Vagina (tissue), 2 donors: ENCODE results near the gene ITM2B. TPM values are rescaled to one million over a fixed set of nuclear protein-coding genes. Genes with fewer than 3 reads are reported as not detected.
A peak's percentile ranks its signal among the peaks of the same experiment; 100 is the strongest.

Experiments
- DNase-seq, 2 donors: peaks; one replicate each; pipeline ENCODE4 v3.0.0-alpha.2; 2017; ENCODE audit errors: extremely low spot score in 2 of 2
- H3K27ac ChIP-seq: fragments of 200-600 bp; sonication (generic); one replicate; pipeline ENCODE4 v1.5.1; 2019
- H3K27me3 ChIP-seq: fragments of 200-600 bp; sonication (generic); one replicate; pipeline ENCODE4 v1.5.1; 2019
- H3K36me3 ChIP-seq, 2 donors: fragments of 200-600 bp; sonication (generic); one replicate each; pipeline ENCODE4 v1.5.1; 2017 to 2019
- H3K4me1 ChIP-seq: fragments of 200-600 bp; sonication (generic); one replicate; pipeline ENCODE4 v1.5.1; 2019
- H3K4me3 ChIP-seq, 2 donors: fragments of 200-600 bp; sonication (generic); 1 replicate in 1 of 2; 2 replicates in 1 of 2; pipeline ENCODE4 v1.5.1; 2016 to 2019
- H3K9me3 ChIP-seq: fragments of 200-600 bp; sonication (generic); one replicate; pipeline ENCODE4 v1.5.1; 2019
- POLR2A ChIP-seq, 2 donors: fragments of 450-650 bp; IDR thresholded peaks; one replicate each; pipeline ENCODE4 v1.6.1; 2017; ENCODE audit warnings: antibody characterized with exemption in 2 of 2, mild to moderate bottlenecking in 2 of 2, moderate library complexity in 2 of 2
- POLR2AphosphoS5 ChIP-seq, 2 donors: sonication (generic); formaldehyde crosslinking; IDR thresholded peaks; one replicate each; pipeline ENCODE4 v1.9.0; 2017; ENCODE audit warnings: antibody characterized with exemption in 2 of 2, mild to moderate bottlenecking in 2 of 2, low read depth in 1 of 2; ENCODE audit not compliant: insufficient read depth in 1 of 2
- intact Hi-C: fragments of 100-400 bp; cut with DNase I; formaldehyde crosslinking; loops from one replicate; pipeline ENCODE4 v1.15.1; 2023
- total RNA-seq: library from RNA; depleted of rRNA; stranded (reverse); fragments of >200 nt; gene quantifications from one replicate; pipeline ENCODE4 v1.2.3, GENCODE V29; 2016
- TF ChIP-seq, protein P1 (sequence below), 3 experiments: fragments of 450-650 bp in 2 of 3; fragments of 200-600 bp in 1 of 3; sonication (generic) in 1 of 3; IDR thresholded peaks; one replicate each; pipeline ENCODE4 v1.5.1; 2017 to 2019; ENCODE audit warnings: antibody characterized with exemption in 3 of 3, mild to moderate bottlenecking in 2 of 3, moderate library complexity in 2 of 3

ITM2B gene
- total RNA-seq, 1 donor from 2014 or later, result 475 TPM

DNA sequence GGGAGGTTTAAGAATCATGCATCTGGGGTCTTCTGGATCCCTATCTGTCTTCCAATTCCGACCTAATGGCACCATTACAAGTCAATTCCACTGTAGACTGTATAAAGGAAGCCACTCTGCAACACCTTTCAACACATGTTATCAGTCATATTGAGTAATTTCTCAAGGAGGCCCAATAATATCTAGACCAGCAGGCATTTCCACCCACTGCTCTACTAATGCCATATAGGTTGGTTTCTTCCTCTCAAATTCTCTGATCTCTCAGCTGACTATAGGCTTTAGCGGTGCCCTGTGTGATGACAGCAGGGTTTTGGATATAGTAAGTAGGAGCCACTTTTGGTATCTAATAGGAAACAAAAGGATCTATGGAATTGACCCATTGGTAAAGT, 12.4 kb upstream of the ITM2B start:
- H3K27me3 ChIP-seq, result no peaks in the 10 kb centered on the region
- peaks cover 30% of the 10 kb centered on the region for H3K4me1 ChIP-seq
- peak overlapping the region; percentile 77 for H3K27ac ChIP-seq
- H3K9me3 ChIP-seq, result no peaks in the 10 kb centered on the region
- intact Hi-C loops, result no loop called here
- TF ChIP-seq, protein P1, sequence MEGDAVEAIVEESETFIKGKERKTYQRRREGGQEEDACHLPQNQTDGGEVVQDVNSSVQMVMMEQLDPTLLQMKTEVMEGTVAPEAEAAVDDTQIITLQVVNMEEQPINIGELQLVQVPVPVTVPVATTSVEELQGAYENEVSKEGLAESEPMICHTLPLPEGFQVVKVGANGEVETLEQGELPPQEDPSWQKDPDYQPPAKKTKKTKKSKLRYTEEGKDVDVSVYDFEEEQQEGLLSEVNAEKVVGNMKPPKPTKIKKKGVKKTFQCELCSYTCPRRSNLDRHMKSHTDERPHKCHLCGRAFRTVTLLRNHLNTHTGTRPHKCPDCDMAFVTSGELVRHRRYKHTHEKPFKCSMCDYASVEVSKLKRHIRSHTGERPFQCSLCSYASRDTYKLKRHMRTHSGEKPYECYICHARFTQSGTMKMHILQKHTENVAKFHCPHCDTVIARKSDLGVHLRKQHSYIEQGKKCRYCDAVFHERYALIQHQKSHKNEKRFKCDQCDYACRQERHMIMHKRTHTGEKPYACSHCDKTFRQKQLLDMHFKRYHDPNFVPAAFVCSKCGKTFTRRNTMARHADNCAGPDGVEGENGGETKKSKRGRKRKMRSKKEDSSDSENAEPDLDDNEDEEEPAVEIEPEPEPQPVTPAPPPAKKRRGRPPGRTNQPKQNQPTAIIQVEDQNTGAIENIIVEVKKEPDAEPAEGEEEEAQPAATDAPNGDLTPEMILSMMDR (IDR thresholded peaks at IDR 0.05), result no peak
- TF ChIP-seq POLR2AphosphoS5 (IDR thresholded peaks at IDR 0.05; ENCODE audit: insufficient read depth in 1 of 2, low read depth in 1 of 2) (no peak), POLR2A (IDR thresholded peaks at IDR 0.05) (no peak)
- H3K4me3 ChIP-seq, result no peak overlapping the region
- no peak for DNase-seq
- no peaks in the 10 kb centered on the region for H3K36me3 ChIP-seq

DNA sequence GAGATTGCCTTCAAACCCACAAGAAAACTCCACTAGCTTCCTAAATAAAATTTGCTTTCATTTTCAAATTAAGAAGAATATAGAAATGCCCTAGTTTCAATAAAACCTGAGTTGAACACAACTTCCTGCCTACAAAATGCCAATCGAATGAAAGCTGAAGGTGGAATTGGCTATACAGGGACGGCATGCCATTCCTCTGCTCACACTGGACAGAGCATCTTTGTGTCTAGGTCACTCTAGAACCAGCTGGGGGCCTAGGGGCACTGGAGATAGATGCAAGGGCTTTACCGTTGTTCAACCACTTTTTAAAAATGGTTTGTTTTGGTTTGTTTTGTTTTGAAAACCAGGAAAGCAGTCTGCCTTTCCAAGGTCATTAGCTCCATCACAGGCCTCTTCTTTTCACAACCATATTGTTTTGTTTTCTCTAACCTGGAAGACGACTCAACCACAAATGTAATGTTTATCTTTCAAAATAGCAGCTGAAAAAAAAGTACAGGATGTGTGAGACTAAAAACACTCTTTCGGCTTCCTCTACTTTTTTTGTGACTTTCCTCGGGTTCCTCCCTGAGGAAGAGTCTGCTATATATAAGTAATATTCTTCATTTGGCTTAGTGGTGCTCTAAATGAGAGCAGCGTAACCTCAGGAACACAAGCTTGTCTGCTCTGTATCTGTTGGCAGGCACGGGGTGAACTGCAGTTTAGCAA, 11.9 kb upstream of the ITM2B start:
- no peaks in the 10 kb centered on the region for H3K9me3 ChIP-seq
- H3K27me3 ChIP-seq, result no peaks in the 10 kb centered on the region
- intact Hi-C loops, result no loop called here
- H3K27ac ChIP-seq, result peak overlapping the region; percentile 77
- no peak for DNase-seq
- H3K36me3 ChIP-seq, result no peaks in the 10 kb centered on the region
- TF ChIP-seq POLR2AphosphoS5 (IDR thresholded peaks at IDR 0.05; ENCODE audit: insufficient read depth in 1 of 2, low read depth in 1 of 2) (no peak), POLR2A (IDR thresholded peaks at IDR 0.05) (no peak)
- TF ChIP-seq, protein P1 (IDR thresholded peaks at IDR 0.05), result no peak
- peak overlapping the region; percentile 6 to 35 for H3K4me3 ChIP-seq
- H3K4me1 ChIP-seq, result peaks cover 30% of the 10 kb centered on the region

DNA sequence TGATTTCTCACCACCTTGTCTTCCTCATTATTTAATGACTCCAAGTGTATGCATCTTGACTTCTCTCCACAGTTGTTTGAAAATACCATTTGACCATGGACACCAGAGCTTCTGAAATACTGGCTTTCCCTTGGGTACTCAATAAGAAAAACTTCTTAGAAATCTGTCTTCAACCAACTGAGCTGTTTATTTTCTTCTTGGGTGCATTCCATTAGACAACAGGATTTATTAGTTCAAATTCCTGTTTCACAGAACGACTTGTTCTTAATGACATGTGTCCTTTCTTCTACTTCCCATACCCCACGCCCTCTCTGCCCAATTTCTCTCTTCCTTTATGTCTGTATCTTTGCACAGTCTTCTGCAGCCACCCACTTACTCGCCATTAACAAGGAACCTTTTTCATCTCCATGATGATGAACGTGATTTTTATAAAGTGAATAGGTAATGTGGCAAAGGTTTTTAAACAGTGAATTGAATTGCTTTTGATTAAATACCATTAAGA, 11.3 kb upstream of the ITM2B start:
- H3K9me3 ChIP-seq, result no peaks in the 10 kb centered on the region
- H3K27me3 ChIP-seq, result no peaks in the 10 kb centered on the region
- intact Hi-C loops, result no loop called here
- peak overlapping the region; percentile 77 for H3K27ac ChIP-seq
- H3K4me1 ChIP-seq, result peaks cover 30% of the 10 kb centered on the region
- peak overlapping the region; percentile 23 to 35 for H3K4me3 ChIP-seq
- peak in 1 of 2 donors; percentile 43 for TF ChIP-seq POLR2AphosphoS5 (IDR thresholded peaks at IDR 0.05; ENCODE audit: insufficient read depth in 1 of 2, low read depth in 1 of 2)
- TF ChIP-seq, protein P1 (IDR thresholded peaks at IDR 0.05), result no peak
- no peak for DNase-seq
- no peaks in the 10 kb centered on the region for H3K36me3 ChIP-seq

DNA sequence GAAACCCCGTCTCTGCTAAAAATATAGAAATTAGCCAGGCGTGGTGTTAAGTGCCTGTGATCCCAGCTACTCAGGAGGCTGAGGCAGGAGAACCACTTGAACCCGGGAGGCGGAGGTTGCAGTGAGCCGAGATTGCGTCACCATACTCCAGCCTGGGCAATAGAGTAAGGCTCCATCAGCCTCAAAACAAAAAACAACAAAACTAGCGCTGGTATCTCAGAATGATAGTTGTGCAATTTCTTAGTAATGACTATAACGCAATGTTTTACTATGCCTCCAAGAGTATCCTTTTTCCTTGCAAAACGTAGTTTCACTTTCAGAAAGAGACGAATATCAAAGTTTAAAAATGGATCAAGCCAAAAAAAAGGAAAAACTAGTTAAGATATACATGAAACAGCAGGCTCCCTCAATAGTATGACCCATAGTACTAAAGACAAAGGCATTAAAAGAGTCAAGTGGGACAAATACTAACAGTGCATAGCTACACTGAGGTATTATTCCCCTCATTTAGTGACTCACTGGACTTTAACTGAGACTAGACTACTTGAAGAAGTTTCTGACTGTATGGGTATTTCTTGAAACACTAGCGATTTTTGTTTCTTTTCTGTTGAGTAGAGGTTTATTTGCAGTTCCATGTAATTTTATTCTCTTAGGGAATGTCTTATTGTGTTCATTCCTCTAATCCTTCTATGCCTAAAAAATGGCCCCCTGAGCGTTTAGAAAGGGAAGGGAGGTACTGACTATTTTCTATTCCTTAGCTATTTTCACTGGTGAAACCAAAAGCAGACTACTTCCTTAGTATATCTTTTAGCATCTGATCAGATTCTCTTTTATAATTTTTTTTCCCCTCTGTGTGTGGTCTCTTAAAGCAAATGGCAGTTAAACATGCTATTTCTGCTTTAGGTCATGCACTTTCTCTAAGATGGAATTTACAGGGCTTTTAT, 10.4 kb upstream of the ITM2B start:
- no peaks in the 10 kb centered on the region for H3K9me3 ChIP-seq
- H3K27ac ChIP-seq, result peak overlapping the region; percentile 77
- H3K4me3 ChIP-seq, result peak overlapping the region; percentile 23 to 35
- peaks cover 30% of the 10 kb centered on the region for H3K4me1 ChIP-seq
- DNase-seq, result no peak
- peak; percentile 54 to 83 for TF ChIP-seq POLR2AphosphoS5 (IDR thresholded peaks at IDR 0.05; ENCODE audit: insufficient read depth in 1 of 2, low read depth in 1 of 2)
- TF ChIP-seq, protein P1 (IDR thresholded peaks at IDR 0.05), result no peak
- H3K27me3 ChIP-seq, result no peaks in the 10 kb centered on the region
- H3K36me3 ChIP-seq, result no peaks in the 10 kb centered on the region
- intact Hi-C loops, result no loop called here
